SK-N-SH treated with all-trans-retinoic acid at 6 μM for 48 hours (cell line): ENCODE measurements around the gene ISYNA1.

ENCODE experiments used
- ATAC-seq: fragments of 200-7000 bp; cut with Tn5 transposase; 3 replicates; pipeline ENCODE4 v1.9.1; 2020; ENCODE audit warnings: mild to moderate bottlenecking, moderate library complexity
- BACH2 ChIP-seq: fragments of 250-450 bp; sonication (Bioruptor Pico); IDR thresholded peaks from 2 replicates; pipeline ENCODE4 v1.9.0; 2021; ENCODE audit warnings: mild to moderate bottlenecking, borderline replicate concordance
- CREB5 ChIP-seq: fragments of 250-450 bp; sonication (Bioruptor Pico); IDR thresholded peaks from 2 replicates; pipeline ENCODE4 v1.5.1; 2020; ENCODE audit warnings: low read depth, mild to moderate bottlenecking, moderate library complexity
- CSDC2 ChIP-seq: fragments of 250-450 bp; sonication (Bioruptor Pico); IDR thresholded peaks from 2 replicates; pipeline ENCODE4 v1.5.0; 2020; ENCODE audit warnings: mild to moderate bottlenecking, moderate library complexity
- CSRNP3 ChIP-seq: fragments of 250-450 bp; sonication (Bioruptor Pico); IDR thresholded peaks from 2 replicates; pipeline ENCODE4 v1.5.1; 2021; ENCODE audit warnings: mild to moderate bottlenecking, moderate library complexity
- ESRRG ChIP-seq: fragments of 250-450 bp; sonication (Bioruptor Pico); IDR thresholded peaks from 2 replicates; pipeline ENCODE4 v1.6.1; 2021; ENCODE audit warnings: mild to moderate bottlenecking
- GLIS3 ChIP-seq: fragments of 250-450 bp; sonication (Bioruptor Pico); IDR thresholded peaks from 2 replicates; pipeline ENCODE4 v1.5.0; 2020; ENCODE audit warnings: mild to moderate bottlenecking, moderate library complexity
- OSR1 ChIP-seq: fragments of 250-450 bp; sonication (Bioruptor Pico); IDR thresholded peaks from 2 replicates; pipeline ENCODE4 v1.8.0; 2022; ENCODE audit warnings: moderate library complexity, mild to moderate bottlenecking, inconsistent platforms
- PATZ1 ChIP-seq: fragments of 250-450 bp; sonication (Bioruptor Pico); IDR thresholded peaks from 2 replicates; pipeline ENCODE4 v1.8.0; 2020; ENCODE audit warnings: mild to moderate bottlenecking, moderate library complexity, borderline replicate concordance
- POU6F1 ChIP-seq: fragments of 250-450 bp; sonication (Bioruptor Pico); IDR thresholded peaks from 2 replicates; pipeline ENCODE4 v1.8.0; 2021; ENCODE audit warnings: low read depth, mild to moderate bottlenecking, moderate library complexity, borderline replicate concordance
- RARB ChIP-seq: fragments of 250-450 bp; sonication (Bioruptor Pico); IDR thresholded peaks from 2 replicates; pipeline ENCODE4 v1.8.0; 2021; ENCODE audit warnings: mild to moderate bottlenecking, moderate library complexity
- SNAI2 ChIP-seq: fragments of 250-450 bp; sonication (Bioruptor Pico); IDR thresholded peaks from 2 replicates; pipeline ENCODE4 v1.5.0; 2020; ENCODE audit warnings: mild to moderate bottlenecking, moderate library complexity
- TCF4 ChIP-seq: fragments of 250-450 bp; sonication (Bioruptor Pico); IDR thresholded peaks from 2 replicates; pipeline ENCODE4 v1.8.0; 2021; ENCODE audit warnings: mild to moderate bottlenecking, moderate library complexity, borderline replicate concordance
- TOX ChIP-seq: fragments of 250-450 bp; sonication (Bioruptor Pico); IDR thresholded peaks from 2 replicates; pipeline ENCODE4 v1.8.0; 2021; ENCODE audit warnings: mild to moderate bottlenecking, moderate library complexity, borderline replicate concordance
- TSHZ2 ChIP-seq: fragments of 250-450 bp; sonication (Bioruptor Pico); IDR thresholded peaks from 2 replicates; pipeline ENCODE4 v1.5.0; 2020; ENCODE audit warnings: mild to moderate bottlenecking, moderate library complexity
- ZFP3 ChIP-seq: fragments of 250-450 bp; sonication (Bioruptor Pico); IDR thresholded peaks from 2 replicates; pipeline ENCODE4 v1.5.0; 2020; ENCODE audit warnings: mild to moderate bottlenecking, moderate library complexity
- ZNF70 ChIP-seq: fragments of 450-650 bp; formaldehyde crosslinking; IDR thresholded peaks from 2 replicates; pipeline ENCODE4 v1.5.0; 2020; ENCODE audit warnings: mild to moderate bottlenecking, moderate library complexity
- ZNF8 ChIP-seq: fragments of 450-650 bp; formaldehyde crosslinking; IDR thresholded peaks from 2 replicates; pipeline ENCODE4 v1.5.0; 2020; ENCODE audit warnings: mild to moderate bottlenecking, moderate library complexity

The ISYNA1 gene

GRCh38 chr19:18414504-18415177 is 23.3 kb downstream of the ISYNA1 start:
- TF ChIP-seq TSHZ2 (no peak), POU6F1 (CRISPR knock-in tag) (no peak), ZFP3 (CRISPR knock-in tag) (no peak), ZNF8 (no peak), CREB5 (no peak), RARB (CRISPR knock-in tag) (no peak), CSRNP3 (CRISPR knock-in tag) (no peak), OSR1 (no peak), CSDC2 (CRISPR knock-in tag) (no peak), GLIS3 (no peak), ESRRG (CRISPR knock-in tag) (no peak)

GRCh38 chr19:18412610-18413239 is 25.2 kb downstream of the ISYNA1 start:
- TF ChIP-seq BACH2 (CRISPR knock-in tag) (no peak), PATZ1 (no peak), RARB (CRISPR knock-in tag) (no peak), ZNF70 (CRISPR knock-in tag) (no peak), TCF4 (no peak), TSHZ2 (no peak), TOX (CRISPR knock-in tag) (no peak), GLIS3 (no peak), CSDC2 (CRISPR knock-in tag) (no peak), SNAI2 (CRISPR knock-in tag) (no peak), OSR1 (no peak)
- ATAC-seq = no peak

More at GRCh38 chr19:18414504-18415177, 23.3 kb downstream of the ISYNA1 start:
- ATAC-seq = no peak
